HCT116 (cell line): Measurements from ENCODE around the gene SAMD14. TPM values are rescaled to one million over a fixed set of nuclear protein-coding genes. Genes with fewer than 3 reads are reported as not detected.
A peak's percentile ranks its signal among the peaks of the same experiment; 100 is the strongest.

Source experiments
- ATAC-seq: fragments of 200-7000 bp; cut with Tn5 transposase; 2 replicates; pipeline ENCODE4 v1.9.1; 2020; ENCODE audit warnings: mild to moderate bottlenecking, moderate library complexity
- BruUV-seq: library from RNA; stranded (reverse); fragments of 400-500 nt; replicated peaks from 2 replicates; lab custom pipeline; 2021; lab: Mats Ljungman, UMichigan
- CTCF ChIA-PET: fragments of 300-600 bp; sonication (Branson Sonifier 250); formaldehyde crosslinking; loops from one replicate; lab custom pipeline; 2021; ENCODE audit warnings: antibody characterized with exemption; lab: Charles Lee
- POLR2A ChIA-PET: fragments of 300-600, 350-600 bp; sonication (Branson Sonifier 250); formaldehyde crosslinking; loops from one replicate; lab custom pipeline; 2021; ENCODE audit warnings: antibody characterized with exemption; lab: Charles Lee
- RAD21 ChIA-PET, 2 experiments: fragments of 300-600 bp; sonication (Branson Sonifier 250); formaldehyde crosslinking; loops; one replicate each; lab custom pipeline; 2023; ENCODE audit warnings: low total read pairs in 2 of 2; ENCODE audit not compliant: uncharacterized antibody in 2 of 2, unreplicated experiment in 2 of 2, low non-redundant PET in 1 of 2; lab: Charles Lee
- DNase-seq: peaks from one replicate; pipeline ENCODE4 v3.0.0-alpha.2; 2010; ENCODE audit warnings: low read depth, low spot score
- H2AFZ ChIP-seq: fragments of 200-600 bp; shearing (Covaris generic), sonication (generic); 2 replicates; pipeline ENCODE4 v1.6.1; 2017; ENCODE audit warnings: low read depth, mixed run types, mixed read lengths, antibody characterized with exemption, low read length; ENCODE audit not compliant: poor library complexity, severe bottlenecking
- H3K27ac ChIP-seq: 2 replicates; pipeline ENCODE4 v1.5.1; 2012; ENCODE audit warnings: low read depth, low read length
- H3K27me3 ChIP-seq: fragments of 200-600 bp; sonication (generic); 2 replicates; pipeline ENCODE4 v1.6.1; 2016; ENCODE audit warnings: mixed run types, low read length, mixed read lengths; ENCODE audit not compliant: insufficient read depth
- H3K36me3 ChIP-seq, 2 experiments: fragments of 200-500 bp in 1 of 2; fragments of 200-600 bp in 1 of 2; sonication (Bioruptor generic) in 1 of 2; sonication (generic) in 1 of 2; 2 replicates each; pipeline versions ENCODE4 v1.5.1 to v1.6.1; 2014 to 2016; ENCODE audit warnings: low read length in 2 of 2, inconsistent platforms in 1 of 2, mixed read lengths in 1 of 2, mixed run types in 1 of 2; ENCODE audit not compliant: insufficient read depth in 2 of 2, control insufficient read depth in 1 of 2
- H3K4me1 ChIP-seq, 2 experiments: fragments of 200-600 bp in 1 of 2; sonication (generic) in 1 of 2; 2 replicates each; pipeline versions ENCODE4 v1.5.1 to v1.6.1; 2012 to 2017; ENCODE audit warnings: low read length in 2 of 2, inconsistent platforms in 1 of 2, mild to moderate bottlenecking in 1 of 2, mixed read lengths in 1 of 2, mixed run types in 1 of 2, moderate library complexity in 1 of 2; ENCODE audit not compliant: insufficient read depth in 2 of 2, control insufficient read depth in 1 of 2
- H3K4me2 ChIP-seq: fragments of 200-600 bp; sonication (generic); 2 replicates; pipeline ENCODE4 v1.6.1; 2017; ENCODE audit warnings: mixed run types, low read length, mixed read lengths
- H3K4me3 ChIP-seq, 2 experiments: fragments of 200-600 bp in 1 of 2; sonication (generic) in 1 of 2; replicated peaks in 1 of 2; 2 replicates each; pipeline ENCODE4 v1.5.1; 2011 to 2016; ENCODE audit warnings: low read length in 2 of 2, control low read depth in 1 of 2, low read depth in 1 of 2, mild to moderate bottlenecking in 1 of 2, mixed read lengths in 1 of 2, mixed run types in 1 of 2
- H3K79me2 ChIP-seq: fragments of 200-600 bp; sonication (generic); 2 replicates; pipeline ENCODE4 v1.6.1; 2017; ENCODE audit warnings: mild to moderate bottlenecking, mixed run types, low read length, moderate library complexity, mixed read lengths; ENCODE audit not compliant: insufficient read depth
- H3K9ac ChIP-seq: fragments of 200-600 bp; sonication (generic); 2 replicates; pipeline ENCODE4 v1.6.1; 2016; ENCODE audit warnings: low read length, mixed read lengths
- H3K9me2 ChIP-seq: fragments of 200-600 bp; sonication (generic), shearing (Covaris generic); 2 replicates; pipeline ENCODE4 v1.6.1; 2017; ENCODE audit warnings: mixed run types, mild to moderate bottlenecking, moderate library complexity; ENCODE audit not compliant: insufficient read depth
- H3K9me3 ChIP-seq, 2 experiments: fragments of 200-500 bp in 1 of 2; fragments of 200-600 bp in 1 of 2; sonication (Bioruptor generic) in 1 of 2; sonication (generic) in 1 of 2; 2 replicates each; pipeline ENCODE4 v1.6.1; 2014 to 2017; ENCODE audit warnings: low read length in 2 of 2, mixed read lengths in 2 of 2, inconsistent platforms in 1 of 2, low read depth in 1 of 2, mild to moderate bottlenecking in 1 of 2, mixed run types in 1 of 2, moderate library complexity in 1 of 2; ENCODE audit not compliant: control insufficient read depth in 1 of 2, insufficient read depth in 1 of 2
- H4K20me1 ChIP-seq: fragments of 200-600 bp; sonication (generic), shearing (Covaris generic); 2 replicates; pipeline ENCODE4 v1.6.1; 2017; ENCODE audit warnings: mixed run types, mild to moderate bottlenecking, moderate library complexity; ENCODE audit not compliant: insufficient read depth
- CBX3 ChIP-seq: IDR thresholded peaks from 2 replicates; pipeline ENCODE4 v1.6.1; 2012; ENCODE audit warnings: low read depth
- CEBPB ChIP-seq: IDR thresholded peaks from 2 replicates; pipeline ENCODE4 v1.6.1; 2012; ENCODE audit warnings: low read depth
- EGR1 ChIP-seq: IDR thresholded peaks from 2 replicates; pipeline ENCODE4 v1.6.1; 2012; ENCODE audit warnings: low read depth
- EZH2 ChIP-seq: fragments of 200-600 bp; sonication (generic); IDR thresholded peaks from 2 replicates; pipeline ENCODE4 v1.6.1; 2017; ENCODE audit warnings: antibody characterized with exemption, mixed run types
- FOSL1 ChIP-seq: IDR thresholded peaks from 2 replicates; pipeline ENCODE4 v1.6.1; 2012; ENCODE audit warnings: low read depth
- POLR2AphosphoS5 ChIP-seq: IDR thresholded peaks from 2 replicates; pipeline ENCODE4 v1.6.1; 2011; ENCODE audit warnings: mild to moderate bottlenecking, low read depth, low read length, moderate library complexity
- SRF ChIP-seq: IDR thresholded peaks from 2 replicates; pipeline ENCODE4 v1.6.1; 2012; ENCODE audit warnings: low read depth
- ZFX ChIP-seq: fragments of 450-650 bp; IDR thresholded peaks from 2 replicates; pipeline ENCODE4 v1.6.1; 2017
- intact Hi-C: fragments of 100-400 bp; cut with micrococcal nuclease; formaldehyde crosslinking; loops from 2 replicates; pipeline ENCODE4 v1.10.0; 2022
- total RNA-seq: library from RNA; stranded (reverse); gene quantifications from one replicate; pipeline ENCODE4 v1.2.1, GENCODE V29; 2021; ENCODE audit not compliant: unreplicated experiment

The SAMD14 gene
- total RNA-seq, 1 experiment from 2014 or later, result 1.5 TPM

GRCh38 chr17:50060951-50061712 is 68.8 kb downstream of the SAMD14 start:
- ATAC-seq, result peak; percentile 5; the same call in 1 of the 2 replicates
- Histone ChIP-seq H3K9ac (peak overlapping the region; percentile 82), H3K4me2 (peak overlapping the region; percentile 87)

More at GRCh38 chr17:50060951-50061712, 68.8 kb downstream of the SAMD14 start:
- H2AFZ ChIP-seq, result no peak overlapping the region
- H4K20me1 ChIP-seq, result no peaks in the 10 kb centered on the region
- no peaks in the 10 kb centered on the region for H3K27me3 ChIP-seq
- H3K4me3 ChIP-seq, result peak overlapping the region; percentile 38 to 50
- peaks cover 99% of the 10 kb centered on the region for H3K79me2 ChIP-seq
- no TSS peak for BruUV-seq
- no peaks in the 10 kb centered on the region for H3K9me3 ChIP-seq
- peak overlapping the region; percentile 93 for H3K27ac ChIP-seq
- intact Hi-C loops, result no loop called here
- RAD21 ChIA-PET, result interaction anchor here (1.1 to 3.3 kb wide), 5 partner anchors 19 to 34 kb away, joined by 3 to 15 read pairs (median 5); no protein-coding TSS in a partner anchor
- H3K36me3 ChIP-seq, result peaks cover 4 to 13% of the 10 kb centered on the region in 2 experiments; a peak in 3 of 4 replicates
- TF ChIP-seq ZFX (0 out of 2 replicates have a peak, but pooled peaks have one; percentile 30), FOSL1 (no peak), POLR2AphosphoS5 (peak; percentile 56; the same call in 1 of the 2 replicates), CBX3 (no peak), SRF (no peak), EZH2 (no peak), EGR1 (no peak), CEBPB (no peak)
- H3K9me2 ChIP-seq, result no peaks in the 10 kb centered on the region
- POLR2A ChIA-PET, result interaction anchor here (0.6 to 7.3 kb wide), 14 partner anchors 9 to 1236 kb away, joined by 3 to 65 read pairs (median 4); no protein-coding TSS in a partner anchor
- peaks cover 87 to 93% of the 10 kb centered on the region in 2 experiments for H3K4me1 ChIP-seq
- no peak for DNase-seq
- CTCF ChIA-PET, result interaction anchor here (0.9 to 3.9 kb wide), 7 partner anchors 17 to 64 kb away, joined by 5 to 22 read pairs (median 17); no protein-coding TSS in a partner anchor

Other genes starting within 250 kb of the SAMD14 start
- 14.0 TPM for gene DLX4, start 161.0 kb downstream of the SAMD14 start, total RNA-seq
- not detected for gene DLX3, start 134.9 kb downstream of the SAMD14 start, total RNA-seq
- gene ITGA3, start 74.0 kb downstream of the SAMD14 start, total RNA-seq, result 392 TPM
- 39.1 TPM for gene PDK2, start 34.8 kb downstream of the SAMD14 start, total RNA-seq
- gene PPP1R9B, start 20.5 kb upstream of the SAMD14 start, total RNA-seq, result 112 TPM
- 0.37 TPM for gene SGCA, start 35.8 kb upstream of the SAMD14 start, total RNA-seq
- gene COL1A1, start 71.5 kb upstream of the SAMD14 start, total RNA-seq, result 33.6 TPM
- gene TMEM92, start 144.3 kb upstream of the SAMD14 start, total RNA-seq, result 6.6 TPM
- 37.5 TPM for gene XYLT2, start 216.0 kb upstream of the SAMD14 start, total RNA-seq
- 106 TPM for gene MRPL27, start 243.0 kb upstream of the SAMD14 start, total RNA-seq
- gene EME1, start 243.1 kb upstream of the SAMD14 start, total RNA-seq, result 31.8 TPM